Measurements from ENCODE around the gene ANKS3.

The ANKS3 gene

DNA sequence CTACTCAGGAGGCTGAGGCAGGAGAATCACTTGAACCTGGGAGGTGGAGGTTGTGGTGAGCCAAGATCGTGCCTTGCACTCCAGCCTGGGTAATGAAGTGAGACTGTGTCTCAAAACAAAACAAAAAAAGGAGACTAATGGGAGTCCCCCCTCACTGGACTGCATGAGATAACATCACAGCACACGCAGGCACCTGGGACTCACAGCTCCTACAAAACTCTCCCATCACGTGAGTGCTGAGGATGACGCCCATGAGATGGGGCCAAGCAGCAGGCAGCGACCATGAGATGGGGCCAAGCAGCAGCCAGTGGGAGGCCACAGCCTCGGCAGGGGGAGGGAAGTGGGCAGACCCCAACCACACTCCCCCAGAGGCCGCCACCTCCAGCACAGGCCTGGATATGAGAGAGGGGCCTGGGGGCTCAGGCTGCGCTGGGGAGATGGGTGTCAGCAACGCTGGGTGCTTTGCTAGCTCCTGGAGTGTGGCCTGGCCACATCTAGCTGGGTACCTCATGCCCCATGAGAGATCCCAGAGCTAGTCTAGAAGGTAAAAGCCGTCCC, 15.7 kb upstream of the ANKS3 start:
- CTCF ChIA-PET = no interaction called here
- Histone ChIP-seq H3K27ac (ENCODE audit: extremely low read depth, low read depth, low read length) (no peak overlapping the region), H3K9me3 (ENCODE audit: control insufficient read depth, insufficient read depth, low read depth, low read length) (no peaks in the 10 kb centered on the region), H3K36me3 (ENCODE audit: control insufficient read depth in 2 of 2, insufficient read depth in 1 of 2, low read length in 2 of 2) (peaks cover 4 to 50% of the 10 kb centered on the region in 2 experiments; a peak in 2 of 3 replicates), H3K4me1 (ENCODE audit: control insufficient read depth, insufficient read depth, low read length) (no peaks in the 10 kb centered on the region), H3K4me3 (ENCODE audit: low read depth, low read length) (no peak overlapping the region)
- TF ChIP-seq ZNF48 (tag by site-specific recombination; IDR thresholded peaks at IDR 0.05) = no peak
- TF ChIP-seq, protein P1, sequence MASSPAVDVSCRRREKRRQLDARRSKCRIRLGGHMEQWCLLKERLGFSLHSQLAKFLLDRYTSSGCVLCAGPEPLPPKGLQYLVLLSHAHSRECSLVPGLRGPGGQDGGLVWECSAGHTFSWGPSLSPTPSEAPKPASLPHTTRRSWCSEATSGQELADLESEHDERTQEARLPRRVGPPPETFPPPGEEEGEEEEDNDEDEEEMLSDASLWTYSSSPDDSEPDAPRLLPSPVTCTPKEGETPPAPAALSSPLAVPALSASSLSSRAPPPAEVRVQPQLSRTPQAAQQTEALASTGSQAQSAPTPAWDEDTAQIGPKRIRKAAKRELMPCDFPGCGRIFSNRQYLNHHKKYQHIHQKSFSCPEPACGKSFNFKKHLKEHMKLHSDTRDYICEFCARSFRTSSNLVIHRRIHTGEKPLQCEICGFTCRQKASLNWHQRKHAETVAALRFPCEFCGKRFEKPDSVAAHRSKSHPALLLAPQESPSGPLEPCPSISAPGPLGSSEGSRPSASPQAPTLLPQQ (tag by site-specific recombination; IDR thresholded peaks at IDR 0.05) = no peak
- POLR2A ChIA-PET = interaction anchor here (0.7 to 1.1 kb wide), 2 partner anchors 15 to 250 kb away, joined by 4 to 9 read pairs; partner anchors contain the start of genes ANKS3 and DNAAF8

DNA sequence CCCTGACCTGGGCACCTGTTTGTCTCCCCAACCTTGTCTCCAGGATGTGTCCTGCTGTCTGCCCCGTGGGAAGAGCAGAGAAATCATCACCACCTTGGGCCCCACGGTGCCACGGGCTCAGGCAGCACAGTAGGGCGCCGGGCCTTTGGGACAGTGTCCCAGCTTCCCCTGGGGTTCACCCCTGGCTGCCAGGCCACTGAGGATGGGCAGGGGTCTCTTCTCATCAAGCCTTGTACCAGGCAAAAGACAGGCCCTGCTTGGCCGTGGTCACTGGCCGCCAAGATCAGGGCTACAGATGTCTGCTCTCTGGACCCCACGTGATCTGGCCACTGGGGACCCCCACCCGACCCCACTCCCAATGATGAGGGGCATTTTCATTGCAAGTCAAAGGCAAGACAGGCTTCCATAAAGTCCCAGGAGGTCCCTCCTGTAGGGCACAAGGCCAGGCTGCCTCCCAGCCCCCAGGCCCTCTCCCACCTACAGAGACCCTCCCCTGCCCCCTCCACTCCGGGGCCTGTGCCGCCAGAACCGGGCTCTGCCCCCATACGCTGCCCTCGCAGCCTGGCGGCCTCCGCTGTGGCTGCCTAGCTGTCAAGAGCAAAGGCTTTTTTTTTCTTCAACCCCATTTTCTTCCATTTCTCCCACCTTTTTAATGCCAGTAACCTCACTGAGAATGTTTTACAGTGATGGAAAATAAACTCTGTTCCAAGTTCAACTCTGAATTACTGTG, 14.8 kb upstream of the ANKS3 start:
- H3K9me3 ChIP-seq (ENCODE audit: control insufficient read depth, insufficient read depth, low read depth, low read length) = no peaks in the 10 kb centered on the region
- CTCF ChIA-PET = no interaction called here
- TF ChIP-seq ZNF549 (tag by site-specific recombination; IDR thresholded peaks at IDR 0.05) (no peak), ZNF654 (tag by site-specific recombination; IDR thresholded peaks at IDR 0.05; ENCODE audit: low read depth) (no peak), ZNF426 (tag by site-specific recombination; IDR thresholded peaks at IDR 0.05) (no peak), ZNF776 (tag by site-specific recombination; IDR thresholded peaks at IDR 0.05; ENCODE audit: borderline replicate concordance) (no peak), ZNF324 (tag by site-specific recombination; IDR thresholded peaks at IDR 0.05) (no peak), ZNF701 (tag by site-specific recombination; IDR thresholded peaks at IDR 0.05) (no peak), ZNF423 (tag by site-specific recombination; IDR thresholded peaks at IDR 0.05) (no peak), SCRT2 (tag by site-specific recombination; IDR thresholded peaks at IDR 0.05) (0 out of 2 replicates have a peak, but pooled peaks have one; percentile 1), ZIC2 (tag by site-specific recombination; IDR thresholded peaks at IDR 0.05) (peak; percentile 57)
- peaks cover 4 to 44% of the 10 kb centered on the region in 2 experiments; a peak in 2 of 3 replicates for H3K36me3 ChIP-seq (ENCODE audit: control insufficient read depth in 2 of 2, insufficient read depth in 1 of 2, low read length in 2 of 2)
- H3K4me3 ChIP-seq (ENCODE audit: low read depth, low read length) = no peak overlapping the region
- POLR2A ChIA-PET = interaction anchor here (1.1 to 1.6 kb wide), 2 partner anchors 8 to 14 kb away, joined by 4 to 8 read pairs; partner anchors contain the start of genes ANKS3 and DNAAF8
- no peaks in the 10 kb centered on the region for H3K4me1 ChIP-seq (ENCODE audit: control insufficient read depth, insufficient read depth, low read length)
- no peak overlapping the region for H3K27ac ChIP-seq (ENCODE audit: extremely low read depth, low read depth, low read length)

DNA sequence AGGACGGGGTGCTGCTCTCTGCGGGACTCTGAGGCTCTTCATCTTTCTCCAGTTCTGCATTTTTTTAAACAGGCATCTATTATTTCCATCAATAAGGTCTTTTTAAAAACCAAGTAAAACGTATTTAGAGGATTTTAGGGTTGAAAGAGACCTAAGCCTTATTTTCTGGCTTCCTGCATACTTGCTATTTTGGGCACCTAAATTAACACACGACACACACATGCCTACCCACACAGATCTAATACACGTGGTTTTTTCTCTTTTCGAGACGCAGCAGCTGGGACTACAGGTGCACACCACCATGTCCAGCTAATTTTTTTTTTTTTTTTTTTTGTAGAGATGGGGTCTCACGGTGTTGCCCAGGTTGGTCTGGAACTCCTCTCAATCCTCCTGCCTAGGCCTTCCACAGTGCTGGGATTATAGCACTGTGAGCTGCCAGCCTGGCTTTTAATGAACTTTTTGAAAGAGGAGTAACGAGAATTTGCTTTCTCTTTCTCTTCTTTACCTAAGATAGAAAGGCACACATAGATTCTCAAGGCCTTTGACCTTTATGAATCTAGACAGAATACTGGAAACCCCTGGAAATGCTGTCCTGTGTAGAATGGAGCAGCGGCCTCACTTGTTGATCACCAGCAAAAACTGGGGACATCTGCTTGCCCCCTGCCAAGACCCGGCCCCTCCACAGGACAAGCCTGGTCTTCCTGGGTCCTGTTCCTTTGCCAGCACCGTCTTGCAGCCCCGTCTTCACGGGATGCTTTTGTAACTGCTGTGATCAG, 14.0 kb upstream of the ANKS3 start:
- H3K4me3 ChIP-seq (ENCODE audit: low read depth, low read length) = no peak overlapping the region
- H3K9me3 ChIP-seq (ENCODE audit: control insufficient read depth, insufficient read depth, low read depth, low read length) = no peaks in the 10 kb centered on the region
- peaks cover 2 to 37% of the 10 kb centered on the region in 2 experiments; a peak in 2 of 3 replicates for H3K36me3 ChIP-seq (ENCODE audit: control insufficient read depth in 2 of 2, insufficient read depth in 1 of 2, low read length in 2 of 2)
- TF ChIP-seq, protein P2, sequence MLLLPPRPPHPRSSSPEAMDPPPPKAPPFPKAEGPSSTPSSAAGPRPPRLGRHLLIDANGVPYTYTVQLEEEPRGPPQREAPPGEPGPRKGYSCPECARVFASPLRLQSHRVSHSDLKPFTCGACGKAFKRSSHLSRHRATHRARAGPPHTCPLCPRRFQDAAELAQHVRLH (tag by site-specific recombination; IDR thresholded peaks at IDR 0.05) = no peak
- TF ChIP-seq ZNF10 (tag by site-specific recombination; IDR thresholded peaks at IDR 0.05) (no peak), SCRT1 (tag by site-specific recombination; IDR thresholded peaks at IDR 0.05; ENCODE audit: borderline replicate concordance) (peak; percentile 60; the same call in 1 of the 2 replicates), SCRT2 (tag by site-specific recombination; IDR thresholded peaks at IDR 0.05) (peak; percentile 86), ZXDB (tag by site-specific recombination; IDR thresholded peaks at IDR 0.05) (no peak)
- CTCF ChIA-PET = no interaction called here
- no peak overlapping the region for H3K27ac ChIP-seq (ENCODE audit: extremely low read depth, low read depth, low read length)
- H3K4me1 ChIP-seq (ENCODE audit: control insufficient read depth, insufficient read depth, low read length) = no peaks in the 10 kb centered on the region
- POLR2A ChIA-PET = interaction anchor here (1.6 to 2.0 kb wide), 2 partner anchors 9 to 14 kb away, joined by 8 to 12 read pairs; partner anchors contain the start of genes ANKS3 and DNAAF8
